HCT116 (cell line): ENCODE data around the gene RHBDD1. TPM values are rescaled to one million over a fixed set of nuclear protein-coding genes. Genes with fewer than 3 reads are reported as not detected.

ENCODE experiments used
- ATAC-seq: fragments of 200-7000 bp; cut with Tn5 transposase; 2 replicates; pipeline ENCODE4 v1.9.1; 2020; ENCODE audit warnings: mild to moderate bottlenecking, moderate library complexity
- BruUV-seq: library from RNA; stranded (reverse); fragments of 400-500 nt; replicated peaks from 2 replicates; lab custom pipeline; 2021; lab: Mats Ljungman, UMichigan
- CTCF ChIA-PET: fragments of 300-600 bp; sonication (Branson Sonifier 250); formaldehyde crosslinking; loops from one replicate; lab custom pipeline; 2021; ENCODE audit warnings: antibody characterized with exemption; lab: Charles Lee
- POLR2A ChIA-PET: fragments of 300-600, 350-600 bp; sonication (Branson Sonifier 250); formaldehyde crosslinking; loops from one replicate; lab custom pipeline; 2021; ENCODE audit warnings: antibody characterized with exemption; lab: Charles Lee
- RAD21 ChIA-PET, 2 experiments: fragments of 300-600 bp; sonication (Branson Sonifier 250); formaldehyde crosslinking; loops; one replicate each; lab custom pipeline; 2023; ENCODE audit warnings: low total read pairs in 2 of 2; ENCODE audit not compliant: uncharacterized antibody in 2 of 2, unreplicated experiment in 2 of 2, low non-redundant PET in 1 of 2; lab: Charles Lee
- DNase-seq: peaks from one replicate; pipeline ENCODE4 v3.0.0-alpha.2; 2010; ENCODE audit warnings: low read depth, low spot score
- H2AFZ ChIP-seq: fragments of 200-600 bp; shearing (Covaris generic), sonication (generic); 2 replicates; pipeline ENCODE4 v1.6.1; 2017; ENCODE audit warnings: low read depth, mixed run types, mixed read lengths, antibody characterized with exemption, low read length; ENCODE audit not compliant: poor library complexity, severe bottlenecking
- H3K27ac ChIP-seq: 2 replicates; pipeline ENCODE4 v1.5.1; 2012; ENCODE audit warnings: low read depth, low read length
- H3K27me3 ChIP-seq: fragments of 200-600 bp; sonication (generic); 2 replicates; pipeline ENCODE4 v1.6.1; 2016; ENCODE audit warnings: mixed run types, low read length, mixed read lengths; ENCODE audit not compliant: insufficient read depth
- H3K36me3 ChIP-seq, 2 experiments: fragments of 200-500 bp in 1 of 2; fragments of 200-600 bp in 1 of 2; sonication (Bioruptor generic) in 1 of 2; sonication (generic) in 1 of 2; 2 replicates each; pipeline versions ENCODE4 v1.5.1 to v1.6.1; 2014 to 2016; ENCODE audit warnings: low read length in 2 of 2, inconsistent platforms in 1 of 2, mixed read lengths in 1 of 2, mixed run types in 1 of 2; ENCODE audit not compliant: insufficient read depth in 2 of 2, control insufficient read depth in 1 of 2
- H3K4me1 ChIP-seq, 2 experiments: fragments of 200-600 bp in 1 of 2; sonication (generic) in 1 of 2; 2 replicates each; pipeline versions ENCODE4 v1.5.1 to v1.6.1; 2012 to 2017; ENCODE audit warnings: low read length in 2 of 2, inconsistent platforms in 1 of 2, mild to moderate bottlenecking in 1 of 2, mixed read lengths in 1 of 2, mixed run types in 1 of 2, moderate library complexity in 1 of 2; ENCODE audit not compliant: insufficient read depth in 2 of 2, control insufficient read depth in 1 of 2
- H3K4me2 ChIP-seq: fragments of 200-600 bp; sonication (generic); 2 replicates; pipeline ENCODE4 v1.6.1; 2017; ENCODE audit warnings: mixed run types, low read length, mixed read lengths
- H3K4me3 ChIP-seq, 2 experiments: fragments of 200-600 bp in 1 of 2; sonication (generic) in 1 of 2; replicated peaks in 1 of 2; 2 replicates each; pipeline ENCODE4 v1.5.1; 2011 to 2016; ENCODE audit warnings: low read length in 2 of 2, control low read depth in 1 of 2, low read depth in 1 of 2, mild to moderate bottlenecking in 1 of 2, mixed read lengths in 1 of 2, mixed run types in 1 of 2
- H3K79me2 ChIP-seq: fragments of 200-600 bp; sonication (generic); 2 replicates; pipeline ENCODE4 v1.6.1; 2017; ENCODE audit warnings: mild to moderate bottlenecking, mixed run types, low read length, moderate library complexity, mixed read lengths; ENCODE audit not compliant: insufficient read depth
- H3K9ac ChIP-seq: fragments of 200-600 bp; sonication (generic); 2 replicates; pipeline ENCODE4 v1.6.1; 2016; ENCODE audit warnings: low read length, mixed read lengths
- H3K9me2 ChIP-seq: fragments of 200-600 bp; sonication (generic), shearing (Covaris generic); 2 replicates; pipeline ENCODE4 v1.6.1; 2017; ENCODE audit warnings: mixed run types, mild to moderate bottlenecking, moderate library complexity; ENCODE audit not compliant: insufficient read depth
- H3K9me3 ChIP-seq, 2 experiments: fragments of 200-500 bp in 1 of 2; fragments of 200-600 bp in 1 of 2; sonication (Bioruptor generic) in 1 of 2; sonication (generic) in 1 of 2; 2 replicates each; pipeline ENCODE4 v1.6.1; 2014 to 2017; ENCODE audit warnings: low read length in 2 of 2, mixed read lengths in 2 of 2, inconsistent platforms in 1 of 2, low read depth in 1 of 2, mild to moderate bottlenecking in 1 of 2, mixed run types in 1 of 2, moderate library complexity in 1 of 2; ENCODE audit not compliant: control insufficient read depth in 1 of 2, insufficient read depth in 1 of 2
- H4K20me1 ChIP-seq: fragments of 200-600 bp; sonication (generic), shearing (Covaris generic); 2 replicates; pipeline ENCODE4 v1.6.1; 2017; ENCODE audit warnings: mixed run types, mild to moderate bottlenecking, moderate library complexity; ENCODE audit not compliant: insufficient read depth
- CBX3 ChIP-seq: IDR thresholded peaks from 2 replicates; pipeline ENCODE4 v1.6.1; 2012; ENCODE audit warnings: low read depth
- CEBPB ChIP-seq: IDR thresholded peaks from 2 replicates; pipeline ENCODE4 v1.6.1; 2012; ENCODE audit warnings: low read depth
- CTCF ChIP-seq, 3 experiments: fragments of 200-600 bp in 1 of 3; sonication (generic) in 1 of 3; IDR thresholded peaks in 2 of 3; conservative IDR thresholded peaks in 1 of 3; 2 replicates each; pipeline ENCODE4 v1.5.1; 2012 to 2017; ENCODE audit warnings: low read depth in 2 of 3, low read length in 2 of 3, antibody characterized with exemption in 1 of 3, borderline replicate concordance in 1 of 3, control low read depth in 1 of 3, mild to moderate bottlenecking in 1 of 3, mixed read lengths in 1 of 3, mixed run types in 1 of 3, moderate library complexity in 1 of 3; ENCODE audit not compliant: insufficient read depth in 1 of 3
- EZH2 ChIP-seq: fragments of 200-600 bp; sonication (generic); IDR thresholded peaks from 2 replicates; pipeline ENCODE4 v1.6.1; 2017; ENCODE audit warnings: antibody characterized with exemption, mixed run types
- JUND ChIP-seq: IDR thresholded peaks from 2 replicates; pipeline ENCODE4 v1.6.1; 2012
- SP1 ChIP-seq: IDR thresholded peaks from 2 replicates; pipeline ENCODE4 v1.6.1; 2012; ENCODE audit warnings: low read depth
- SRF ChIP-seq: IDR thresholded peaks from 2 replicates; pipeline ENCODE4 v1.6.1; 2012; ENCODE audit warnings: low read depth
- ZBTB33 ChIP-seq: IDR thresholded peaks from 2 replicates; pipeline ENCODE4 v1.6.1; 2011; ENCODE audit warnings: mild to moderate bottlenecking, low read length, moderate library complexity; ENCODE audit not compliant: insufficient replicate concordance; ENCODE audit errors: extremely low read depth
- ZFX ChIP-seq: fragments of 450-650 bp; IDR thresholded peaks from 2 replicates; pipeline ENCODE4 v1.6.1; 2017
- ZNF274 ChIP-seq: fragments of 200-500 bp; sonication (Bioruptor generic); IDR thresholded peaks from 2 replicates; pipeline ENCODE4 v1.6.1; 2014; ENCODE audit warnings: mild to moderate bottlenecking, low read depth, low read length, inconsistent platforms
- intact Hi-C: fragments of 100-400 bp; cut with micrococcal nuclease; formaldehyde crosslinking; loops from 2 replicates; pipeline ENCODE4 v1.10.0; 2022
- total RNA-seq: library from RNA; stranded (reverse); gene quantifications from one replicate; pipeline ENCODE4 v1.2.1, GENCODE V29; 2021; ENCODE audit not compliant: unreplicated experiment

RHBDD1 gene
- total RNA-seq, 1 experiment from 2014 or later: 73.8 TPM

- Histone ChIP-seq H3K4me1 (peaks cover 17 to 32% of the 10 kb centered on the region in 2 experiments; a peak in 3 of 4 replicates), H2AFZ (no peak overlapping the region), H3K9me3 (no peaks in the 10 kb centered on the region; a peak in 1 of 4 replicates), H3K9me2 (no peaks in the 10 kb centered on the region), H3K27me3 (no peaks in the 10 kb centered on the region), H3K79me2 (peaks cover 43% of the 10 kb centered on the region), H4K20me1 (no peaks in the 10 kb centered on the region), H3K9ac (peak overlapping the region; percentile 88), H3K36me3 (peaks cover 0 to 6% of the 10 kb centered on the region in 2 experiments; a peak in 1 of 4 replicates), H3K4me3 (peak overlapping the region; percentile 50 to 80), H3K27ac (peak overlapping the region; percentile 87), H3K4me2 (peak overlapping the region; percentile 82)
- TF ChIP-seq CBX3: no peak; the same call in 1 of the 2 replicates
- TF ChIP-seq SRF: no peak
- no peak for TF ChIP-seq ZFX
- TF ChIP-seq CTCF (IDR thresholded peaks at IDR 0.05 in 2 of 3, conservative IDR thresholded peaks at IDR 0.05 in 1 of 3; ENCODE audit: borderline replicate concordance in 1 of 3, insufficient read depth in 1 of 3, low read depth in 2 of 3, low read length in 2 of 3): no peak
- TF ChIP-seq ZBTB33: no peak
- no peak for TF ChIP-seq CEBPB
- TF ChIP-seq JUND: no peak
- TF ChIP-seq EZH2: no peak
- TF ChIP-seq SP1: no peak
- TF ChIP-seq ZNF274: no peak
- intact Hi-C loops: no loop called here
- no TSS peak for BruUV-seq
- ATAC-seq (no peak), DNase-seq (no peak)
- RAD21 ChIA-PET: no interaction called here
- POLR2A ChIA-PET: no interaction called here
- CTCF ChIA-PET: interaction anchor here (0.5 kb wide), 1 partner anchor 1171 kb away, joined by 5 read pairs; no protein-coding TSS in a partner anchor
Measured at GRCh38 chr2:226836548-226836885, 663 bp downstream of the RHBDD1 start.
